ENCODE results near the gene NEURL2.
A peak's percentile ranks its signal among the peaks of the same experiment; 100 is the strongest.

Gene NEURL2

GRCh38 chr20:45896641-45897161 is 5.7 kb upstream of the NEURL2 start:
- Mint-ChIP-seq H3K27ac (no peak overlapping the region), H3K9me3 (ENCODE audit: low read depth) (no peaks in the 10 kb centered on the region)

GRCh38 chr20:45894797-45895196 is 3.8 kb upstream of the NEURL2 start:
- Mint-ChIP-seq H3K36me3 (peaks cover 3% of the 10 kb centered on the region), H3K4me3 (no peak overlapping the region), H3K4me1 (ENCODE audit: low read depth) (peaks cover 29% of the 10 kb centered on the region), H3K27ac (no peak overlapping the region), H3K9me3 (ENCODE audit: low read depth) (no peaks in the 10 kb centered on the region), H3K27me3 (no peaks in the 10 kb centered on the region)

More at GRCh38 chr20:45896641-45897161, 5.7 kb upstream of the NEURL2 start:
- peaks cover 3% of the 10 kb centered on the region for H3K36me3 Mint-ChIP-seq
- H3K4me3 Mint-ChIP-seq = no peak overlapping the region
- no peaks in the 10 kb centered on the region for H3K27me3 Mint-ChIP-seq
- peaks cover 22% of the 10 kb centered on the region for H3K4me1 Mint-ChIP-seq (ENCODE audit: low read depth)

- Mint-ChIP-seq H3K36me3 (peaks cover 3% of the 10 kb centered on the region), H3K9me3 (ENCODE audit: low read depth) (no peaks in the 10 kb centered on the region), H3K27ac (peak overlapping the region; percentile 58), H3K27me3 (no peaks in the 10 kb centered on the region), H3K4me3 (no peak overlapping the region), H3K4me1 (ENCODE audit: low read depth) (peaks cover 33% of the 10 kb centered on the region)
These were observed 2.8 kb upstream of the NEURL2 start for GRCh38 chr20:45893831-45894230.

GRCh38 chr20:45892828-45893500 is 2.0 kb upstream of the NEURL2 start:
- Mint-ChIP-seq H3K27ac (no peak overlapping the region), H3K27me3 (no peaks in the 10 kb centered on the region), H3K9me3 (ENCODE audit: low read depth) (no peaks in the 10 kb centered on the region), H3K36me3 (peaks cover 3% of the 10 kb centered on the region), H3K4me3 (peak overlapping the region; percentile 91), H3K4me1 (ENCODE audit: low read depth) (peaks cover 33% of the 10 kb centered on the region)

GRCh38 chr20:45892049-45892825 is 1.2 kb upstream of the NEURL2 start:
- Mint-ChIP-seq H3K4me1 (ENCODE audit: low read depth) (peaks cover 38% of the 10 kb centered on the region), H3K27ac (peak overlapping the region; percentile 79), H3K4me3 (peak overlapping the region; percentile 91), H3K36me3 (no peaks in the 10 kb centered on the region), H3K27me3 (no peaks in the 10 kb centered on the region), H3K9me3 (ENCODE audit: low read depth) (no peaks in the 10 kb centered on the region)

- Mint-ChIP-seq H3K27ac (peak overlapping the region; percentile 90), H3K4me3 (peak overlapping the region; percentile 91), H3K9me3 (ENCODE audit: low read depth) (no peaks in the 10 kb centered on the region), H3K4me1 (ENCODE audit: low read depth) (peaks cover 44% of the 10 kb centered on the region), H3K27me3 (no peaks in the 10 kb centered on the region), H3K36me3 (no peaks in the 10 kb centered on the region)
These were observed 677 bp downstream of the NEURL2 start for GRCh38 chr20:45890077-45890984.

GRCh38 chr20:45888681-45889080 is 2.3 kb downstream of the NEURL2 start:
- peaks cover 48% of the 10 kb centered on the region for H3K4me1 Mint-ChIP-seq (ENCODE audit: low read depth)
- peaks cover 2% of the 10 kb centered on the region for H3K36me3 Mint-ChIP-seq
- no peaks in the 10 kb centered on the region for H3K27me3 Mint-ChIP-seq
- H3K9me3 Mint-ChIP-seq (ENCODE audit: low read depth) = no peaks in the 10 kb centered on the region
- H3K27ac Mint-ChIP-seq = no peak overlapping the region
- no peak overlapping the region for H3K4me3 Mint-ChIP-seq

GRCh38 chr20:45887346-45887715 is 3.7 kb downstream of the NEURL2 start, which contains the start of gene SPATA25:
Gene SPATA25, minus strand, starts transcription at chr20:45887622. Its CDS starts 32 bp downstream, at chr20:45887590.
- no peak within 1 kb of the TSS for H3K4me3 Mint-ChIP-seq
- no peaks in the 10 kb centered on the region for H3K27me3 Mint-ChIP-seq
- H3K27ac Mint-ChIP-seq = peak within 1 kb of the TSS; percentile 81
- H3K4me1 Mint-ChIP-seq (ENCODE audit: low read depth) = peaks cover 48% of the 10 kb centered on the region
- peaks cover 2% of the 10 kb centered on the region for H3K36me3 Mint-ChIP-seq
- H3K9me3 Mint-ChIP-seq (ENCODE audit: low read depth) = no peaks in the 10 kb centered on the region

- Mint-ChIP-seq H3K9me3 (ENCODE audit: low read depth) (no peaks in the 10 kb centered on the region), H3K36me3 (peaks cover 2% of the 10 kb centered on the region), H3K4me3 (no peak overlapping the region), H3K4me1 (ENCODE audit: low read depth) (peaks cover 47% of the 10 kb centered on the region), H3K27me3 (no peaks in the 10 kb centered on the region), H3K27ac (peak overlapping the region; percentile 66)
These were observed 4.2 kb downstream of the NEURL2 start for GRCh38 chr20:45886590-45887345.

- H3K4me1 Mint-ChIP-seq (ENCODE audit: low read depth) = peaks cover 44% of the 10 kb centered on the region
- peak overlapping the region; percentile 85 for H3K4me3 Mint-ChIP-seq
- H3K27me3 Mint-ChIP-seq = no peaks in the 10 kb centered on the region
- peak overlapping the region; percentile 75 for H3K27ac Mint-ChIP-seq
- peaks cover 5% of the 10 kb centered on the region for H3K36me3 Mint-ChIP-seq
- no peaks in the 10 kb centered on the region for H3K9me3 Mint-ChIP-seq (ENCODE audit: low read depth)
These were observed 7.9 kb downstream of the NEURL2 start for GRCh38 chr20:45883100-45883469.

- Mint-ChIP-seq H3K27ac (peak overlapping the region; percentile 75), H3K4me3 (peak overlapping the region; percentile 85), H3K36me3 (peaks cover 5% of the 10 kb centered on the region), H3K9me3 (ENCODE audit: low read depth) (no peaks in the 10 kb centered on the region), H3K4me1 (ENCODE audit: low read depth) (peaks cover 42% of the 10 kb centered on the region), H3K27me3 (no peaks in the 10 kb centered on the region)
These were observed 8.4 kb downstream of the NEURL2 start for GRCh38 chr20:45882469-45883099.

GRCh38 chr20:45880988-45881788 is 9.8 kb downstream of the NEURL2 start, which contains the start of gene ZSWIM1:
Gene ZSWIM1, plus strand, starts transcription at chr20:45881227. Its CDS starts 1,366 bp downstream, at chr20:45882593.
- H3K4me3 Mint-ChIP-seq = peak within 1 kb of the TSS; percentile 95
- peak within 1 kb of the TSS; percentile 95 for H3K27ac Mint-ChIP-seq
- no peaks in the 10 kb centered on the region for H3K9me3 Mint-ChIP-seq (ENCODE audit: low read depth)
- H3K4me1 Mint-ChIP-seq (ENCODE audit: low read depth) = peaks cover 38% of the 10 kb centered on the region
- no peaks in the 10 kb centered on the region for H3K27me3 Mint-ChIP-seq
- peaks cover 5% of the 10 kb centered on the region for H3K36me3 Mint-ChIP-seq
